GM11168 (cell line): ENCODE measurements around the gene SHISAL1.

Experiments
- in situ Hi-C: fragments of 300-500 bp; cut with MboI; formaldehyde crosslinking; loops from one replicate; pipeline ENCODE4 v1.12.0; 2022; ENCODE audit warnings: low sequenced_read_pairs; ENCODE audit not compliant: unreplicated experiment

Gene SHISAL1

DNA sequence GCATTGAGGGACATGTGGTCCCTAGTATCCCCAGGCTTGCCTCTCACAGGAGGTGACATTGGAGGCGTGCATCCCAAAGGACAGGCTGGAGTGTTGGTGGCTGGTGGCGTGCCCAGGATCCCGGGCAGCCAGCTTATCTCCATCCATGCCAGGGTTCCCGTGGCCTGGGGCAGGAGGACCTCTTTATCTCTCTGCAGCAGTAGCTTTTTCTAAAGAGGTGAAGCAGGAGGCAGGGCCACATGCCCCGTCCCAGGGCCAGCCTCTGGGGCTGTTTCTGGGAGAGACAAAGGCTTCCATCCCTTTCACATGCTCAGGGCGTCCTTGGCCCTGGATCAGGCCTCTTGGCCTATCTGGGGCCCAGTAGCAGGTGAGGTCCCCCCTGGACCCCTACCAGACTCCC is 112.3 kb downstream of the SHISAL1 start:
- in situ Hi-C loops, result no loop called here

DNA sequence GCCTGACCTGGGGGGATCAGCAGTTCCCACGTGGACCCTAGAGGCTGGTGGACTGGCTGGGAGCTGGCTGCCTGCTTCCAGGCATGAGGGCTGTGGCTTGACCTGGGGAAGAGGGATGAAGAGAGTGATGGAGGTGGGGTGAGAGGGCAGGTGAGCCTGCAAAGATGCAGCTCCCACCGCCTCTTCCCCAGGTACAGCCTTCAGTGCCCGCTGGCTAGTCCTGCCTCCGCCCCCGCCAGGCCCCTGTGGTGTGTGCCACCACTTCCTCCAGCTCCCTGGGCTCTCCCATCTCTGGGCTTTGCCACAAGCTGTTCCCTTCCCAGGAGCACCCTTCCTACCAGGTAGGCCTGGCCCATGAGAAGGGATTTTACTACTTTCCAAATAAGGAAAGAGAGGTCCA is 112.9 kb downstream of the SHISAL1 start:
- in situ Hi-C loops, result no loop called here

DNA sequence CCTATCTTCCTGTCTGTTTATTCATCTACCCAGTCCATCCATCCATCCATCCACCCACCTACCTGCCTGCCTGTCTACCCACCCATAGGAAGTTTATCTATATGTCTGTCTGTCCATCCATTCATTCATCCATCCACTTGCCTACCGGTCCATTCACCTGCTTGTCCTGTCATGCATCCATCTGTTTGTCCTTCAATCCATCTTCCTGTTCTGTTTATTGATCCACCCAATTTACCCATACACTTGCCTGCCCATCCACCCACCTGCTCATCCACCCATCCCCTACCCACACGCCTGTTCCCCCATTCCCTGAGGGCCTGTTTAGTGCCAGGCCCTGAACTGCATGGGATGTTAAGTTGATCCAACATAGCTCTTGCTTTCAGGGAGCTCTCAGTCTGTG is 113.6 kb downstream of the SHISAL1 start:
- in situ Hi-C loops, result no loop called here

DNA sequence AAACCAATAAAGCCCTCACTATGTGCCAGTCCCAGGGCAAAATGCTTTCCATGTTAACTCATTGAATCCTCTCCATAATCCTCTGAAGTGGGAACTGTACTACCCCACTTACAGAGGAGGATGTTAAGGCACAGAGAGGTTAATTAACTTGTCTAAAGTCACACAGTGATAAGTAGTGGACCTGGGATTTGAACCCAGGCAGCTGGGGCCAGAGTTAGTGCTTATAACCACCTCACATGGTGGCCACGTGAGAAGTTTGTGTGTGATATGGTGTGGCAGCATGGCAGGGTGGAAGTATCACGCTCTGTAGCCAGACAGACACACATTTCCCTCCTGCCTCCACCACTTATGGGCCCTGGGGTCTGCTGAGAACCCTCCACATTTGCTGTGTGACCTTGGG is 115.5 kb downstream of the SHISAL1 start:
- in situ Hi-C loops, result no loop called here

DNA sequence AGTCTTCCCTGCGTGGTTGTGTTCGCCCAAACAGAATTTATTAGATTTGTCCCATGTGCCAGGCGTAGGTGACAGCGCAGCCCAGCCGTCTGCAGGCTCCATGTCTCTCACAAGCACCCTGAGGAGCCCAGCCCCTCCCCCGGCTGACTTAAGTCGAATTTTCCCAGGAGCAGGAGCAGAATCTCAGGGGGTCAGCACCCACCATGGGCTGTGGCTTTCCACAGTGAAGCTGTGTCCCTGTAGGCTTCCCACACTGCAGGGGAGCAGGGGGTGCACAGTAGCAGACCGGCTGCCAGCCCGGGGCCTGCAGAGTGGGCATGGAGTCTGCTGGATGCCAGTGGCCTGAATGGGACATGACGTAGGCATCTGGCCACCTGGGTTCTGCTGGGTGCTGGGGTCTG is 116.0 kb downstream of the SHISAL1 start:
- in situ Hi-C loops, result no loop called here

DNA sequence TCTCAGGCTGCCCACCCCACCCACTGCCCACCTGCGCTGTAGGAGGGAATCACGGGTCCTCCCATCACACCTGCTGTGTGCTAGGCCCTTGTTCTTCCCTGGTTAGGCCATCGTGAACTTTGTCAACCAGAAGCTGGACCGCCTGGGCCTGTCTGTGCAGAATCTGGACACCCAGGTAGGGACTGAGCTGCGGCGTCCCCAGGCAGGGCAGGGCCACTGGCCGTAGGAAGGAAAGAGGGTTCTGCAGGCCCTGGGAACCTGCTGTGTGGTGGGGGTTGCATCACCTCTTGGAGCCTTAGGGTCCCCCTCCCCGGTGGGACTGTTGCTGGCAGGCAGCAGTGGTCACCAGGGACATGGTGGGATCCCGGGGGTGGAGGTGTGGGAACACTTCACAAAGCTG is 116.5 kb downstream of the SHISAL1 start:
- in situ Hi-C loops, result no loop called here

DNA sequence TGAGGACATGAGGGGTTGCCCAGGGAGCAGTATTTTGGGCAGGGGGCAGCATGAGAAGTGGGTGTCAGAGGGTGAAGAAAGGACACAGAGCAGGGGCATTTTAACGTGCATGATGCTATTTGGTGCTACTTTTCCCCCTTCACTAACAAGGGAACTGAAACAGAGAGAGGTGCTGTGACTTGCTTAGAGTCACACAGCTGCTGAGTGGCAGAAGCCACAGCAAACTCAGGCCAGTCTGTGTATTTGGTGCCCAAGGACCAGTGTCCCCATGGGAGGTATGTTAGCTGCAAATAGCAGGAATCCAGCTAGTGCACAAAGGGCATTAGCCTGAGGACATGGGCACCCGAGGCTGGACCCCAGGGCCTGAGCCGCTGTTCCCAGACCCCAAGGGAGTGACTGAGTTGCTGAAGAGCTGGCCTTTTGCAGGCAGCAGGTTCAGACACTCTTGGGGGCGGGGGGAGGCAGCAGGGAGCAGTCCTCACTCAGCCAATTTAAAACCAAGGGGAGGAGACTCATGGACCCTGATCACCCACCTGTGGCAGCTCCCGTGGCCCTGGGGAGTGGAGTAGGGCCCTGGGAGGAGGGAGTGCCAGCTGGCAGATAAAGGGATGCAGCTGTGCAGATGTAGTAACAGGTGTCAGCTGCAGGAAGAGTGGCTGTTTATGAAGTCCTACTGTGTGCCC is 117.4 kb downstream of the SHISAL1 start:
- in situ Hi-C loops, result no loop called here

DNA sequence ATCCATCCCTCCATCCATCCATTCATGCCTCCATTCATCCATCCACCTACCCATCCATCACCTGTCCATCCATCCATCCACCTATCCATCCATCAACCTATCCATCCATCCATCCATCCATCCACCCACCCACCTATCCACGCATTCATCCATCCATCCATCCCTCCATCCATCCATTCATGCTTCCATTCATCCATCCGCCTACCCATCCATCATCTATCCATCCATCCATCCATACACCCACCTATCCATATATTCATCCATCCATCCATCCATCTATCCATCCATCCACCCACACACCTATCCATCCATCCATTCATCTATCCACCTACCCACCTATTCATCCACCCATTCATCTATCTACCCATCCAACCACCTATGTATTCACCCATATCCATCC is 118.2 kb downstream of the SHISAL1 start:
- in situ Hi-C loops, result no loop called here
